GM12878 (cell line): Measurements from ENCODE around the gene OSBPL5.

Source experiments
- CTCF ChIP-seq, 3 experiments: IDR thresholded peaks in 2 of 3; conservative IDR thresholded peaks in 1 of 3; 2 replicates each; pipeline ENCODE4 v1.5.1; 2011; ENCODE audit warnings: low read depth in 3 of 3, low read length in 3 of 3, mild to moderate bottlenecking in 3 of 3, control low read depth in 2 of 3, moderate library complexity in 2 of 3, inconsistent platforms in 1 of 3, mixed read lengths in 1 of 3; ENCODE audit not compliant: control insufficient read depth in 2 of 3, insufficient read depth in 1 of 3; ENCODE audit errors: extremely low read depth in 1 of 3
- NKRF ChIP-seq: fragments of 450-650 bp; conservative IDR thresholded peaks from 2 replicates; pipeline ENCODE4 v1.6.1; 2017; ENCODE audit warnings: mild to moderate bottlenecking, moderate library complexity
- SMC3 ChIP-seq: IDR thresholded peaks from 2 replicates; pipeline ENCODE4 v1.6.1; 2011; ENCODE audit warnings: low read length, improper control_type of control experiment, borderline replicate concordance

GRCh38 chr11:3052109-3052479, 113.0 kb downstream of the OSBPL5 start:
- no peak for TF ChIP-seq NKRF
- TF ChIP-seq CTCF (IDR thresholded peaks at IDR 0.05 in 2 of 3, conservative IDR thresholded peaks at IDR 0.05 in 1 of 3; ENCODE audit: control insufficient read depth in 2 of 3, extremely low read depth in 1 of 3, insufficient read depth in 1 of 3, low read depth in 3 of 3, low read length in 3 of 3): no peak
- TF ChIP-seq SMC3: no peak
